Ovary (tissue), 9 donors: ENCODE results near the gene MUCL3. TPM values are rescaled to one million over a fixed set of nuclear protein-coding genes. Genes with fewer than 3 reads are reported as not detected.

Experiments
- DNase-seq, 5 donors: peaks; one replicate each; pipeline ENCODE4 v3.0.0-alpha.2; 2019 to 2020
- H3K27ac ChIP-seq, 2 donors: fragments of 200-600 bp; one replicate each; pipeline versions ENCODE4 v1.5.1 to v1.8.0; 2019 to 2022
- H3K27me3 ChIP-seq: fragments of 200-600 bp; one replicate; pipeline ENCODE4 v1.8.0; 2022
- H3K36me3 ChIP-seq: fragments of 200-600 bp; sonication (generic); one replicate; pipeline ENCODE4 v1.5.1; 2019
- H3K4me1 ChIP-seq: one replicate; pipeline ENCODE4 v1.8.1; 2013; ENCODE audit warnings: mild to moderate bottlenecking, moderate library complexity; ENCODE audit not compliant: insufficient read depth
- H3K4me3 ChIP-seq: fragments of 200-600 bp; sonication (generic); one replicate; pipeline ENCODE4 v1.5.1; 2017
- H3K9me3 ChIP-seq, 2 donors: fragments of 200-600 bp in 1 of 2; sonication (generic) in 1 of 2; one replicate each; pipeline versions ENCODE4 v1.5.1 to v1.8.1; 2013 to 2019; ENCODE audit warnings: mild to moderate bottlenecking in 1 of 2, moderate library complexity in 1 of 2
- CTCF ChIP-seq, 3 donors: fragments of 450-650 bp in 2 of 3; fragments of 200-600 bp in 1 of 3; IDR thresholded peaks; one replicate each; pipeline versions ENCODE4 v1.5.1 to v1.8.0; 2016 to 2022; ENCODE audit warnings: antibody characterized with exemption in 3 of 3, mild to moderate bottlenecking in 1 of 3
- EP300 ChIP-seq: sonication (generic); formaldehyde crosslinking; IDR thresholded peaks from one replicate; pipeline ENCODE4 v1.6.1; 2017; ENCODE audit warnings: antibody characterized with exemption
- POLR2A ChIP-seq: fragments of 450-650 bp; IDR thresholded peaks from one replicate; pipeline ENCODE4 v1.6.1; 2017; ENCODE audit warnings: antibody characterized with exemption, mild to moderate bottlenecking, moderate library complexity
- WGBS, 3 donors: extraction: QIAGEN DNeasy Blood & Tissue Kit in 1 of 3; methylation state at CpG; one replicate each; pipeline versions ENCODE4 v1.1.5 to v1.1.7; 2013 to 2017; 5-methylcytosine and 5-hydroxymethylcytosine counted together
- intact Hi-C, 4 donors: fragments of 100-400 bp; cut with DNase I; formaldehyde crosslinking; loops; one replicate each; pipeline versions ENCODE4 v1.11.0 to v1.15.1; 2022 to 2023
- polyA plus RNA-seq, 2 donors: library from polyadenylated mRNA; stranded (reverse); fragments of 200-250 nt in 1 of 2; fragments of 350-450 nt in 1 of 2; fragmentation: Illumina TruSeq in 1 of 2; extraction: RNeasy Lipid Tissue Mini Kit (QIAGEN cat#74804) in 1 of 2; gene quantifications; one replicate each; pipeline ENCODE4 v1.2.3, GENCODE V29; 2013 to 2014
- total RNA-seq, 7 donors: library from RNA; depleted of rRNA in 2 of 7; stranded (reverse); fragments of >200 nt in 2 of 7; fragmentation: NEBNext Ultra II Directional in 3 of 7; extraction: Animal tissue kit (Norgen Biotek cat#: 25700) in 3 of 7; gene quantifications; one replicate each; pipeline versions ENCODE4 v1.1.0 to v1.2.4, GENCODE V29; 2016 to 2023
- donor health status: DM: no; HTN: no; CAD: no; lungs with moderate emphysema.
- donor health status: DM: no; HTN: no; CAD: no.
- donor health status: Bipolar disorder and iron deficiency.
- donor health status: DM: yes; HTN: yes; CAD: no.
- donor health status: DM: no; HTN: no; CAD: no.
- donor health status: DM: yes; HTN: yes; CAD: no.

The MUCL3 gene
- total and polyA plus RNA-seq, 9 donors: under 0.01 TPM; not detected in 8

- intact Hi-C loops: loop anchor here in 1 of 4 donors (10.0 kb wide), 1 partner anchor 118 kb away; no protein-coding TSS in a partner anchor
These were observed 3.5 kb upstream of the MUCL3 start for GRCh38 chr6:30937265-30937664.

GRCh38 chr6:30938730-30939129 lies 2.0 kb upstream of the MUCL3 start:
- DNase-seq: no peak
- WGBS, 3 donors: 78 to 80% (median 80%) methylated on average over 4 of the region's 4 CpGs
- Histone ChIP-seq H3K4me3 (no peak overlapping the region), H3K9me3 (no peaks in the 10 kb centered on the region), H3K27ac (no peak overlapping the region), H3K27me3 (no peaks in the 10 kb centered on the region), H3K4me1 (peaks cover 3% of the 10 kb centered on the region), H3K36me3 (no peaks in the 10 kb centered on the region)
- TF ChIP-seq CTCF (IDR thresholded peaks at IDR 0.05) (no peak), EP300 (no peak), POLR2A (no peak)
- intact Hi-C loops: loop anchor here in 1 of 4 donors (10.0 kb wide), 1 partner anchor 116 kb away; no protein-coding TSS in a partner anchor

More at GRCh38 chr6:30937265-30937664, 3.5 kb upstream of the MUCL3 start:
- no peaks in the 10 kb centered on the region for H3K27me3 ChIP-seq
- DNase-seq: no peak
- H3K36me3 ChIP-seq: no peaks in the 10 kb centered on the region
- no peaks in the 10 kb centered on the region for H3K9me3 ChIP-seq
- no peak overlapping the region for H3K4me3 ChIP-seq
- H3K4me1 ChIP-seq: no peaks in the 10 kb centered on the region
- WGBS, 3 donors: 71 to 76% (median 73%) methylated on average over 6 of the region's 6 CpGs
- no peak overlapping the region for H3K27ac ChIP-seq
- TF ChIP-seq EP300 (no peak), POLR2A (no peak), CTCF (IDR thresholded peaks at IDR 0.05) (no peak)

GRCh38 chr6:30939473-30939872 lies 1.3 kb upstream of the MUCL3 start:
- Histone ChIP-seq H3K4me3 (no peak overlapping the region), H3K4me1 (peaks cover 3% of the 10 kb centered on the region), H3K27me3 (no peaks in the 10 kb centered on the region), H3K36me3 (no peaks in the 10 kb centered on the region), H3K27ac (no peak overlapping the region), H3K9me3 (no peaks in the 10 kb centered on the region)
- 31 to 52% (median 37%) methylated on average over 3 of the region's 3 CpGs for WGBS, 3 donors
- TF ChIP-seq POLR2A (no peak), CTCF (IDR thresholded peaks at IDR 0.05) (no peak), EP300 (no peak)
- intact Hi-C loops: loop anchor here in 1 of 4 donors (10.0 kb wide), 1 partner anchor 115 kb away; no protein-coding TSS in a partner anchor
- no peak for DNase-seq

- no peaks in the 10 kb centered on the region for H3K36me3 ChIP-seq
- WGBS, 3 donors: 9 to 16% (median 15%) methylated on average over 15 of the region's 15 CpGs
These were observed 1.7 kb downstream of the MUCL3 start for GRCh38 chr6:30942338-30943060.

More at GRCh38 chr6:30942338-30943060, 1.7 kb downstream of the MUCL3 start:
- peaks cover 3% of the 10 kb centered on the region for H3K4me1 ChIP-seq
- peak; percentile 64 to 84 (median 75) for DNase-seq
- no peak overlapping the region for H3K27ac ChIP-seq
- intact Hi-C loops: no loop called here
- no peak for TF ChIP-seq POLR2A
- TF ChIP-seq CTCF (IDR thresholded peaks at IDR 0.05): peak in 1 of 3 donors; percentile 19
- no peak overlapping the region for H3K4me3 ChIP-seq
- no peaks in the 10 kb centered on the region for H3K9me3 ChIP-seq
- H3K27me3 ChIP-seq: no peaks in the 10 kb centered on the region
